Measurements from ENCODE around the gene PSPC1. TPM values are rescaled to one million over a fixed set of nuclear protein-coding genes. Genes with fewer than 3 reads are reported as not detected.

Gene PSPC1
- polyA plus RNA-seq, 1 donor = 44.6 TPM

GRCh38 chr13:19670147-19670546 lies 112.6 kb downstream of the PSPC1 start:
- DNase-seq = no peak

GRCh38 chr13:19668778-19669177 lies 114.0 kb downstream of the PSPC1 start:
- DNase-seq = no peak

GRCh38 chr13:19665427-19665859 lies 117.3 kb downstream of the PSPC1 start:
- no peak for DNase-seq

- no peak for DNase-seq
These were observed 118.1 kb downstream of the PSPC1 start for GRCh38 chr13:19664481-19665230.

- no peak for DNase-seq
These were observed 119.2 kb downstream of the PSPC1 start for GRCh38 chr13:19663416-19663979.

- no peak for DNase-seq
These were observed 121.2 kb downstream of the PSPC1 start for GRCh38 chr13:19661561-19661960.

GRCh38 chr13:19661126-19661525 lies 121.6 kb downstream of the PSPC1 start:
- no peak for DNase-seq

GRCh38 chr13:19658831-19659230 lies 123.9 kb downstream of the PSPC1 start:
- DNase-seq = no peak

- no peak for DNase-seq
These were observed 124.7 kb downstream of the PSPC1 start for GRCh38 chr13:19657872-19658591.

Other genes starting within 250 kb of the PSPC1 start
- not detected for gene TPTE2, start 221.4 kb downstream of the PSPC1 start, polyA plus RNA-seq (ENCODE audit: insufficient read length)
- gene MPHOSPH8, start 149.3 kb downstream of the PSPC1 start, polyA plus RNA-seq (ENCODE audit: insufficient read length) = 32.4 TPM
- gene ZMYM5, start 80.7 kb upstream of the PSPC1 start, polyA plus RNA-seq (ENCODE audit: insufficient read length) = 12.4 TPM
- 44.9 TPM for gene ZMYM2, start 175.8 kb upstream of the PSPC1 start, polyA plus RNA-seq (ENCODE audit: insufficient read length)